ENCODE results near the gene ABCC8.

The ABCC8 gene

DNA sequence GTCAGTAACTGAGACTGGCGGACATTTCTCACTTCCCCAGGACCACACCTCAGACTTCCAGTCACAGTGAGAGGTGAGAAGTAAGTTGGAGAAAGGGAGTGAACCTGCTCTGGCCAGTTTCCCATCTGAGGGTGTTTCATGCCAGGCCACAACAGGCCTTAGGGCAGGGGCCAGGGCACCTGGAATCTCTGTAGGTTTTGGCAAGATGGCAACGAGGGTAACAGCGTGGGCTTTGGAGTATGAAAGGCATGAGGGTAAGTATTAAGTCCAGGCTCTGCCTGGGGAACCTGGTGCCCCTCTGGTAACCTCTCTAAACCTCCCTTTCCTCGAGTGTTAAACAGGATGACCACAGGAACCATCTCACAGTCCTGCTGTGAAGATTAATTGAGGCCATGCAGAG is 28.5 kb upstream of the ABCC8 start:
- Histone ChIP-seq H3K27me3 (ENCODE audit: control insufficient read depth in 1 of 2, insufficient read depth in 2 of 2, low read length in 2 of 2) (peaks cover 0 to 5% of the 10 kb centered on the region in 2 donors), H3K4me1 (ENCODE audit: control insufficient read depth, insufficient read depth, low read length) (no peaks in the 10 kb centered on the region), H3K9me3 (ENCODE audit: control insufficient read depth in 2 of 2, low read length in 2 of 2) (no peaks in the 10 kb centered on the region), H3K9ac (ENCODE audit: low read length in 2 of 2) (no peak overlapping the region), H3K36me3 (ENCODE audit: control insufficient read depth in 2 of 2, insufficient read depth in 2 of 2, low read length in 2 of 2) (no peaks in the 10 kb centered on the region), H3K4me3 (ENCODE audit: low read length in 2 of 2) (no peak overlapping the region), H3K27ac (ENCODE audit: low read length) (no peak overlapping the region)

DNA sequence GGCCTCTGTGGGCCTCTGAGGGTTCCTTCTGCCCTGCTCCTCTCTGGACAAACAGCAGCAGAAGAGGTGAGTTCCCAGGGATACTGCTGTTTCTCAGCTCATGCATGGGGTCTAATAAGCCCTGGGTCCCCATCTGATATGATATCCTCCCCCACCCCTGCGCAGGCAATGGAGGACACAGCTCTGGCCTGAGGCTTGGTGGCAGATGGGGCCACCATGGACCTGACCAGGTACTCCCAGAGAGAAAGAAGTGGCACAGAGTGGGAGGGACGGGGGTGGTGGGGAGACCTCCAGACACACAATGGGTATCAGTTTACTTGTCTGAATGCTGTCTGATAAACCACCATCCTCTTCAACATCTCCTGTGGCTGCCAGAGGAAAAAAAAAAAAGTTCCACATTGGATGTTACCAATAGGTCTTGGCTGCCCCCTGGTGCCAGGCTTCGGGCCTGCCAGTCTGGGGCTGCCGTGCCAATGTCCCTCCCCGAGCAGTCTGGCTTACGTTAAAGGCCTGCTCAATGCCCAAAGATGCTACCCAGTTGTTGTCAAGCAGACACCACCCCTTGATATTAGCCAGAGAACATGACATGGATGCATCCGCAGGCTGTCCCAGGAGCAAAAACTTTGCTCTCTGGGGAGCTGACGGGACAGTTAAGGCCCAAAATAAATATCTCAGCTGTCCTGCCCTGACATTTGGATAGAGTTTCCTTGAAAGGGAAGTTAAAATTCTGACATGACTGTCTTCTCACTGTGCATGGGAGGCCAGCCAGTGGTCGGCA is 27.9 kb upstream of the ABCC8 start:
- Histone ChIP-seq H3K27me3 (ENCODE audit: control insufficient read depth in 1 of 2, insufficient read depth in 2 of 2, low read length in 2 of 2) (peaks cover 0 to 2% of the 10 kb centered on the region in 2 donors), H3K9me3 (ENCODE audit: control insufficient read depth in 2 of 2, low read length in 2 of 2) (no peaks in the 10 kb centered on the region), H3K4me3 (ENCODE audit: low read length in 2 of 2) (no peak overlapping the region), H3K27ac (ENCODE audit: low read length) (no peak overlapping the region), H3K9ac (ENCODE audit: low read length in 2 of 2) (no peak overlapping the region), H3K36me3 (ENCODE audit: control insufficient read depth in 2 of 2, insufficient read depth in 2 of 2, low read length in 2 of 2) (no peaks in the 10 kb centered on the region), H3K4me1 (ENCODE audit: control insufficient read depth, insufficient read depth, low read length) (no peaks in the 10 kb centered on the region)

DNA sequence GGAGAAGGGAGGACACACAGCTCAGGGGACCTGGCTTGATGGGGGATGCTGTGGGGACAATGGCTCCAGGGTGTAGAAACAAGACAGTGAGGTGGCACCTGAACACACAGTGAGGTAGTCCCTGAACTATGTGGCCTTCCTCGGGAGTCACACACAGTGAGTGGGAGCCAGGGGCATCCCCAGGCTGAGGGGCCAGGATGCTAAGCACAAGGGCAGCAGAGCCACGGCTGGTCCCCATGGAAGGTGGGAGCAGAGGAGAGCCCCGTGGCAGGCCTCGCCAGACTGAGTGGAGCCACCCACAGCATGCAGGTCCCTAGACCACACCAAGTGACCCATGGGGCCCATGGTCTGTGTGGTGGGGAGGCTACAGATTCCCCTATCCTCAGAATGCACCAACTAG is 26.0 kb upstream of the ABCC8 start:
- H3K27me3 ChIP-seq (ENCODE audit: control insufficient read depth in 1 of 2, insufficient read depth in 2 of 2, low read length in 2 of 2): peaks cover 0 to 2% of the 10 kb centered on the region in 2 donors
- no peak overlapping the region for H3K9ac ChIP-seq (ENCODE audit: low read length in 2 of 2)
- H3K4me1 ChIP-seq (ENCODE audit: control insufficient read depth, insufficient read depth, low read length): no peaks in the 10 kb centered on the region
- no peaks in the 10 kb centered on the region for H3K36me3 ChIP-seq (ENCODE audit: control insufficient read depth in 2 of 2, insufficient read depth in 2 of 2, low read length in 2 of 2)
- H3K4me3 ChIP-seq (ENCODE audit: low read length in 2 of 2): no peak overlapping the region
- H3K27ac ChIP-seq (ENCODE audit: low read length): no peak overlapping the region
- no peaks in the 10 kb centered on the region for H3K9me3 ChIP-seq (ENCODE audit: control insufficient read depth in 2 of 2, low read length in 2 of 2)

DNA sequence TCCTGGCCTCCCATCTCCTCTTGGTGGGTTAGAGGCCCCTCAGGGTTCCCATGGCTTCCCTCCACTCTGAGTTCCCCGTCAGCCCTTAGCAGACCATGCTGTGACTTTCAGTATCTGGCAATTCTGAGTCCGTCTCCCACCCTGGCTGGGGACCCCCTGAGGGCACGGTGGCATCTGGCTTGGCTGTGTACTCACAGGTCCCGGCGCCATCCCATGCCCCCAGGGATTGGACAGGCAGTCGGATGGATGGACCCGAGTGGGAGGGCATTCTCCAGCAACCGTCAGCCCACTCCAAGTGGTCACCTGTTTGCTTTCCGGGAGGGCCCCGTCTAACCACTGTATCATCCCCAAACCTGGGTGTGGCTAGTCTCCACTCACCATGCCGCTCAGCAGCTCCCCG is 24.0 kb upstream of the ABCC8 start:
- Histone ChIP-seq H3K27ac (ENCODE audit: low read length) (no peak overlapping the region), H3K9me3 (ENCODE audit: control insufficient read depth in 2 of 2, low read length in 2 of 2) (no peaks in the 10 kb centered on the region), H3K27me3 (ENCODE audit: control insufficient read depth in 1 of 2, insufficient read depth in 2 of 2, low read length in 2 of 2) (peaks cover 0 to 2% of the 10 kb centered on the region in 2 donors), H3K4me3 (ENCODE audit: low read length in 2 of 2) (no peak overlapping the region), H3K4me1 (ENCODE audit: control insufficient read depth, insufficient read depth, low read length) (no peaks in the 10 kb centered on the region), H3K9ac (ENCODE audit: low read length in 2 of 2) (no peak overlapping the region), H3K36me3 (ENCODE audit: control insufficient read depth in 2 of 2, insufficient read depth in 2 of 2, low read length in 2 of 2) (no peaks in the 10 kb centered on the region)

DNA sequence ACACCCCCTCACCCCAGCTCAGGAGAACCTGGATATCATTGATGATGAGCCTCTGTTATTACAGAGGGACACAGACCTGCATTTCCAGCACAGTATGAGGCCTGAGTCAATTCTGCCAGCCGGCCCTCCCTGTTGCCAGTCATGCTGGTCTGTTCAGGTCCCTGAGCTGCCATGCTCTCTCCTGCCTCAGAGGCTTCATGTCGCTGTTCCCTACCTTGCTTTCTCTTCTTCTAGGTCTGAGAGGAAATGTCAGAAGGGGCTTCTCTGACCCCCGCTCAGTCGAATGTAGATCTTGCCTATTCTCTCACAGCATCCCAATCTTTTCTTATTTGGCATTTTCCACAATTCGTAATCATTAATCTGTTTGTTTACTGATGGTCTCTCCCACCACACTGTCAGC is 21.8 kb upstream of the ABCC8 start:
- H3K27ac ChIP-seq (ENCODE audit: low read length): no peak overlapping the region
- no peaks in the 10 kb centered on the region for H3K36me3 ChIP-seq (ENCODE audit: control insufficient read depth in 2 of 2, insufficient read depth in 2 of 2, low read length in 2 of 2)
- H3K4me1 ChIP-seq (ENCODE audit: control insufficient read depth, insufficient read depth, low read length): no peaks in the 10 kb centered on the region
- peaks cover 0 to 2% of the 10 kb centered on the region in 2 donors for H3K27me3 ChIP-seq (ENCODE audit: control insufficient read depth in 1 of 2, insufficient read depth in 2 of 2, low read length in 2 of 2)
- no peaks in the 10 kb centered on the region for H3K9me3 ChIP-seq (ENCODE audit: control insufficient read depth in 2 of 2, low read length in 2 of 2)
- no peak overlapping the region for H3K4me3 ChIP-seq (ENCODE audit: low read length in 2 of 2)
- H3K9ac ChIP-seq (ENCODE audit: low read length in 2 of 2): no peak overlapping the region

DNA sequence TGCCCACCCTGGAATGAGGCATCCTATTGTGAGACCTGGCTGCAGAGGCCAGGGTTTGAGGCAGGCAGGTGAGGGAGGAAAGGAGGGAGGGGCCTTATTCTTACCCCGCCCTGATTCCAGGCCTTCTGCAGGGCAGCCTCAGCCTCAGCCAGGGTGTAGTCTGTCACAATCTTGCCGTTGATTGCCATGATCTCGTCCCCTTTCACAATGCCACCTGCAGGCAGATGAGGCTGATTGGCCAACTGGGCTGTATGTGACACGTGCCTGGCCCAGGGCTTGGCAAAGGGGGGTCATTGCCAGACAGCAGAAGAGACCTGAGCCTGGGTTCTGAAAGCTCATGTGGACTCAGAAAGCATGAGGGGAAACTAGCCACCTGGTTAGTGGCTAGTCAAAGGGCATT is 21.4 kb upstream of the ABCC8 start:
- no peak overlapping the region for H3K9ac ChIP-seq (ENCODE audit: low read length in 2 of 2)
- H3K9me3 ChIP-seq (ENCODE audit: control insufficient read depth in 2 of 2, low read length in 2 of 2): no peaks in the 10 kb centered on the region
- H3K36me3 ChIP-seq (ENCODE audit: control insufficient read depth in 2 of 2, insufficient read depth in 2 of 2, low read length in 2 of 2): no peaks in the 10 kb centered on the region
- H3K4me3 ChIP-seq (ENCODE audit: low read length in 2 of 2): no peak overlapping the region
- no peak overlapping the region for H3K27ac ChIP-seq (ENCODE audit: low read length)
- no peaks in the 10 kb centered on the region for H3K4me1 ChIP-seq (ENCODE audit: control insufficient read depth, insufficient read depth, low read length)
- peaks cover 0 to 2% of the 10 kb centered on the region in 2 donors for H3K27me3 ChIP-seq (ENCODE audit: control insufficient read depth in 1 of 2, insufficient read depth in 2 of 2, low read length in 2 of 2)

DNA sequence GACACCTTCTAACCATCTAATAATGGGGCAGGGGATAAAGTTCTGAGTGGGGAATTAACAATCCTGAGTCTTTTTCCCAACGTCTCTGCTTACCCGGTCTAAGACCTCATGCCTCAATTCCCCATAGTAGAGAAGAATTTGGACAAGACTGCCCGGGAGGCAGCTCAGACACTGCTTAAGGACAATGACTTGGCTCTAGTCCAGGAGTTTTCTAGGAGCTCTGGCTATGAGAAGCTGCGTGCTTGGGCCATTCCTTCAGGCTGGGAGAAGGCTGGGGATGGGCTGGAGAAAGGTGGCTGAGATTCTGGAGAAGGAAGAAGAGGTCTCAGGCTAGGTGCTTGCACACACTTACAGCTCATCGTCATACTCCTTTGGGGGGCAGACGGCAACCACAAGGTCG is 19.8 kb upstream of the ABCC8 start:
- Histone ChIP-seq H3K9me3 (ENCODE audit: control insufficient read depth in 2 of 2, low read length in 2 of 2) (no peaks in the 10 kb centered on the region), H3K9ac (ENCODE audit: low read length in 2 of 2) (no peak overlapping the region), H3K27me3 (ENCODE audit: control insufficient read depth in 1 of 2, insufficient read depth in 2 of 2, low read length in 2 of 2) (peaks cover 0 to 12% of the 10 kb centered on the region in 2 donors), H3K36me3 (ENCODE audit: control insufficient read depth in 2 of 2, insufficient read depth in 2 of 2, low read length in 2 of 2) (no peaks in the 10 kb centered on the region), H3K4me1 (ENCODE audit: control insufficient read depth, insufficient read depth, low read length) (no peaks in the 10 kb centered on the region), H3K4me3 (ENCODE audit: low read length in 2 of 2) (no peak overlapping the region), H3K27ac (ENCODE audit: low read length) (no peak overlapping the region)

DNA sequence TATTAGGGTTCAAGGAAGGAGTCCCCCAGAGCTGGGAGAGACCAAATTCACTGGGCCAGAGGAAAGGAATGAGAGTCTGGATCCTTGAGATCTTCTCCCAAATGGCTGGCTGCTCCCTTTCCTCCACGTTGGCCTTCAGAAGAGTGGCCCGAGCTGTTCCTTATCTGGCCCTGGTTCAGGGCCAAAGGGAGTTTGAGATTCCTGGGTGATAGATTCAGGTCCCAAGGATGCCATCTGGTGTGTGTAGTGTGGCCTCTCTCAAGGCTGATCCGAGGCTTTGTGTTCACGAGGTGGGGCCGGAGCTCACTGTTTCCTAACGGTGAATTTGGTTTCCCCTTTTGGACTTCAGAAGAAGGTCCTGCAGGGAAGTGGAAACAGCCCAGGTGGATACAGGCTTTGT is 17.4 kb upstream of the ABCC8 start:
- peaks cover 0 to 3% of the 10 kb centered on the region in 2 donors for H3K9me3 ChIP-seq (ENCODE audit: control insufficient read depth in 2 of 2, low read length in 2 of 2)
- H3K27me3 ChIP-seq (ENCODE audit: control insufficient read depth in 1 of 2, insufficient read depth in 2 of 2, low read length in 2 of 2): peaks cover 0 to 13% of the 10 kb centered on the region in 2 donors
- no peak overlapping the region for H3K9ac ChIP-seq (ENCODE audit: low read length in 2 of 2)
- H3K4me3 ChIP-seq (ENCODE audit: low read length in 2 of 2): no peak overlapping the region
- H3K27ac ChIP-seq (ENCODE audit: low read length): no peak overlapping the region
- no peaks in the 10 kb centered on the region for H3K4me1 ChIP-seq (ENCODE audit: control insufficient read depth, insufficient read depth, low read length)
- H3K36me3 ChIP-seq (ENCODE audit: control insufficient read depth in 2 of 2, insufficient read depth in 2 of 2, low read length in 2 of 2): no peaks in the 10 kb centered on the region

DNA sequence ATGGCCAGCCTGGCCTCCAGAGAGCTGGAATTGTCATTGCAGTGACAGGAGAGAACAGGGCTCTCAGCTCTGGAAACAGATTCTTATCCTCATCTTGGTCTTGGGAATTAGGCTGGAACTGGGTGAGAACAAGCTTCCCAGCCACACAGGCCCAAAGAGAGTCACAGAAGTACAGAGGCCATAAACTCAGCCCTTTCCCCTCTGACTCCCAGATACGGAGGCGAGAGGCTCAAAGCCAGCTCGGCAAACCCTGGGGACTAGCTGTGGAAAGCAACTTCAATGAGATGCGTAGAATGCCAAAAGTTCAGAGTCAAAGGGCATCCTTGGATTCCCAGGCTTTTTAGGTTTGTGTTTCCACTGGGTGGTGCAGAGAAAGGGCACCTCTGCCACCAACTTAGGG is 14.3 kb upstream of the ABCC8 start:
- Histone ChIP-seq H3K4me1 (ENCODE audit: control insufficient read depth, insufficient read depth, low read length) (no peaks in the 10 kb centered on the region), H3K27ac (ENCODE audit: low read length) (no peak overlapping the region), H3K4me3 (ENCODE audit: low read length in 2 of 2) (no peak overlapping the region), H3K9ac (ENCODE audit: low read length in 2 of 2) (no peak overlapping the region), H3K36me3 (ENCODE audit: control insufficient read depth in 2 of 2, insufficient read depth in 2 of 2, low read length in 2 of 2) (no peaks in the 10 kb centered on the region), H3K27me3 (ENCODE audit: control insufficient read depth in 1 of 2, insufficient read depth in 2 of 2, low read length in 2 of 2) (peaks cover 0 to 13% of the 10 kb centered on the region in 2 donors), H3K9me3 (ENCODE audit: control insufficient read depth in 2 of 2, low read length in 2 of 2) (peaks cover 0 to 3% of the 10 kb centered on the region in 2 donors)

DNA sequence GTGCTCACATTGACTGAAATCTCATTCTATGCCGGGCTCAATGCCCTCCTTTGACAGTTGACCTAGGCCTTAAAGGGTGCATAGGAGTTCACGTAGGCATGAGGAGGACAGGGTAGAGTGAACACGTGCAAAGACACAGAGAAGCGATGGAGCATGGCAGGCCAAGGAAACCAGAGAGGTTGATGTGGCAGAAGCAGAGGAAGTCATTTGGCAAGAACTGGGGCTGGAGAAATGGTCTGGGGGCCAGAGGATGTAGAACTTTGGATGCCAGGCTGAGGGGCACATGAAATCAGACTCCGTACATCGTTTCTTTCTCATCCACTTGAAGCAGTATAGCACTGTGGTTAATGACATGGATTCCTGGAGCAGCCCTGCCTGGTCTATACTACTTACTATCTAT is 13.6 kb upstream of the ABCC8 start:
- no peaks in the 10 kb centered on the region for H3K36me3 ChIP-seq (ENCODE audit: control insufficient read depth in 2 of 2, insufficient read depth in 2 of 2, low read length in 2 of 2)

DNA sequence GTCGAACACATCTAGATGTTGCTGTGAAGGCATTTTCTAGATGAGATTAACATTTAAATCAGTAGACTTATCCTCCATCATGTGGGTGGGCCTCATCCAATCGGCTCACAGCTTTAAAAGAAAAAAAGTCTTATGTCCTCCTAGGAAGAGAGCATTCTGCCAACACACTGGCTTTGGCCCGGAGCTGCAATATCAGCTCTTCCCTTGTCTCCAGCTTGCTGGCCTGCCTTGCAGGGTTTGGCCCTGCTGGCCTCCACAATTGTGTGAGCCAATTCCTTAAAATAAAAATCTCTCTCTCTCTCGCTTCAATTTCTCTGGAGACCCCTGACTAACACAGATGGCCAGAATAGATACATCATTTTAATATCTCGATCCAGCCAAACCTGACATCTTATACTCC is 13.1 kb upstream of the ABCC8 start:
- peaks cover 0 to 3% of the 10 kb centered on the region in 2 donors for H3K9me3 ChIP-seq (ENCODE audit: control insufficient read depth in 2 of 2, low read length in 2 of 2)
- no peaks in the 10 kb centered on the region for H3K36me3 ChIP-seq (ENCODE audit: control insufficient read depth in 2 of 2, insufficient read depth in 2 of 2, low read length in 2 of 2)
- H3K4me3 ChIP-seq (ENCODE audit: low read length in 2 of 2): no peak overlapping the region
- no peak overlapping the region for H3K27ac ChIP-seq (ENCODE audit: low read length)
- H3K4me1 ChIP-seq (ENCODE audit: control insufficient read depth, insufficient read depth, low read length): no peaks in the 10 kb centered on the region
- H3K27me3 ChIP-seq (ENCODE audit: control insufficient read depth in 1 of 2, insufficient read depth in 2 of 2, low read length in 2 of 2): peaks cover 0 to 13% of the 10 kb centered on the region in 2 donors
- H3K9ac ChIP-seq (ENCODE audit: low read length in 2 of 2): no peak overlapping the region

More for the DNA sequence above, 13.6 kb upstream of the ABCC8 start:
- Histone ChIP-seq H3K4me3 (ENCODE audit: low read length in 2 of 2) (no peak overlapping the region), H3K4me1 (ENCODE audit: control insufficient read depth, insufficient read depth, low read length) (no peaks in the 10 kb centered on the region), H3K27me3 (ENCODE audit: control insufficient read depth in 1 of 2, insufficient read depth in 2 of 2, low read length in 2 of 2) (peaks cover 0 to 13% of the 10 kb centered on the region in 2 donors), H3K9me3 (ENCODE audit: control insufficient read depth in 2 of 2, low read length in 2 of 2) (peaks cover 0 to 3% of the 10 kb centered on the region in 2 donors), H3K9ac (ENCODE audit: low read length in 2 of 2) (no peak overlapping the region), H3K27ac (ENCODE audit: low read length) (no peak overlapping the region)
